OCI-LY3 (cell line): Measurements from ENCODE around the gene SH2B3.

ENCODE experiments used
- CTCF ChIP-seq: fragments of 200-600, 300-600 bp; sonication (generic); IDR thresholded peaks from 2 replicates; pipeline ENCODE4 v1.5.1; 2014; ENCODE audit warnings: antibody characterized with exemption, low read length, low read depth
- EZH2phosphoT487 ChIP-seq: fragments of 200-600 bp; shearing (Covaris generic); IDR thresholded peaks from 2 replicates; pipeline ENCODE4 v1.6.1; 2018; ENCODE audit warnings: antibody characterized with exemption, mixed run types, low read depth

- TF ChIP-seq CTCF (no peak), EZH2phosphoT487 (no peak)
Observed at GRCh38 chr12:111429828-111430432, 24.2 kb downstream of the SH2B3 start.
